Erythroblast (primary cell): ENCODE measurements around the gene CTU2.

Experiments
- GATA1 ChIP-seq: IDR thresholded peaks from 2 replicates; pipeline ENCODE4 v1.6.1; 2011; ENCODE audit warnings: low read depth, mild to moderate bottlenecking, control low read depth, low read length, moderate library complexity
- POLR2A ChIP-seq: IDR thresholded peaks from 2 replicates; pipeline ENCODE4 v1.6.1; 2011; ENCODE audit warnings: mild to moderate bottlenecking, low read length

DNA sequence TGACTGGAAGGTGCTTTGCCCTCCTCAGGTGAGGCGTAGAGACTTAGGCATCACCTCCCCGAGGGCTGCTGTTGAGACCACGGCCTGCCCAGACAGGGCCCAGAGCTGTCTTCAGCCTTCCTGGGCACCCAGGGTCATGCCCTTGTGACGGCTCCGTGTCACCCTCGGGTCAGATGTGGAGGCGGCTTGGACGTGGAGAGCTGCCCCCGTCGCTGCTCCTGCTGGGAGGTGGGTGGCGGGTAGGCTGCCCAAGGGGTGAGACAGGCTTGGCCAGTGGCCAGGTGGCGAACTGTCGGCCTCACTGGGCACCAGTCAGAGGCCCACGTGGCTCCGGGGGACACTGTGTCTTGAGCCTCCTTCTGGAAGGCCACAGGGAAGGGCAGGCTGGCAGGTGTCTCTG is 11.1 kb upstream of the CTU2 start:
- TF ChIP-seq POLR2A (no peak), GATA1 (no peak)
